ENCODE data around the gene SV2C.
"Not testable (repeated sequence)": the region's sequence is repeated elsewhere in the genome, so short reads cannot be mapped to it uniquely, and the experiment has no call there.

SV2C gene

DNA sequence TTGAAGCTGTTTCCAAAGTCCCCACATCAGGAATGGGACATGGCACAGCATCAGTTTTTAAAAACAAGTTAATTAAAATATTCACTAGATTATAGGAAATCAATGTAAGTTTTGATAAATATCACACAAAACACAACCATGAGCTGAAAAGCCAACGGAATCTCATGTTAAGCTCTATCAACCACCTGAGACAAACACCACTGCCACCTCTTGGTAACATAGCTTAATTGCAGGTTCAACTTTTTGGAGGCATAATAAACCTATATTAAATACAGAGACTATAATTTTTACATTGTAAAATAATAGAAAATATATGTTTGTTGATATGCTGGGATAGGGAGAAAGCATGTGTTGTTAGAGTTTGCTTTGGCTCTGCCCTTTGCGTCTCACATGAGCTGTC lies 126.1 kb downstream of the SV2C start:
- no peak for DNase-seq

DNA sequence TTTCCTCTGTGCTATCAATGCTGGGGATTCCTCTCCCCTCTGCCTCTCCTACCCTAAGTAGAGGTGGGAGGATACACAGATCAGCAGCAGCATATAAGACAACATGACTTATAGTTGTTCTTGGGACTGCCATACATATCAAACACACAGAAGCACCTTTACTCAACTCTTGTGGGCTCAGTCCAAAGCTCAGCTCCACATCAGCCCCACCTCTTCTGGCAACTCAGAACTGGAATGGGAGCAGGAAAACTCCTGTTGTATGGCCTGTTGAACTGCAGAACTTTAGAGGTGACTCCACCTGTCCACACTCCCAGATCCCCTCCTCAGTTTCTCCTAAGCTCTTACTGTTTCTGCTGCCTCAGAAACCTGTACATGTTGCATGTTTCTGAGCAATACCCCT lies 127.8 kb downstream of the SV2C start:
- no peak for DNase-seq

DNA sequence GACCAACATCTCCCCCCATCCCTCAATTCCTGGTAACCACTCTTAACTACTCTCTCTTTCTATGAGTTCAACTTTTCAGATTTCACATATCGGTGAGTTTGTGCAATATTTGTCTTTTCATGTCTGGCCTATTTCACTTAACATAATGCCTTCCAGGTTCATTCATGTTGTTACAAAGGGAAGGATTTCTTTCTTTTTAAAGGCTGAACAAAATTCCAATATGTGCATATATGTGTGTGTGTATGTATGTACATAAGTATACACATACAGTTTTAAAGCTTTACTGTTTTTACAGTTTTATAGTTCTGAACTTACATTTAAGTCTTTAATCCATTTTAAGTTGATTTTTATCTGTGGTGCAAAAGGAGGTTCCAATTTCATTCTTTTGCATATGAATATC lies 130.7 kb downstream of the SV2C start:
- no peak for DNase-seq

GRCh38 chr5:76216748-76217147 lies 133.6 kb downstream of the SV2C start:
- no peak for DNase-seq

- no peak for DNase-seq
Observed at GRCh38 chr5:76219636-76220035, 136.5 kb downstream of the SV2C start.

GRCh38 chr5:76221311-76221710 lies 138.1 kb downstream of the SV2C start:
- no peak for DNase-seq

GRCh38 chr5:76222318-76222717 lies 139.1 kb downstream of the SV2C start:
- DNase-seq = no peak

- no peak for DNase-seq
Observed at GRCh38 chr5:76223696-76224095, 140.5 kb downstream of the SV2C start.

DNA sequence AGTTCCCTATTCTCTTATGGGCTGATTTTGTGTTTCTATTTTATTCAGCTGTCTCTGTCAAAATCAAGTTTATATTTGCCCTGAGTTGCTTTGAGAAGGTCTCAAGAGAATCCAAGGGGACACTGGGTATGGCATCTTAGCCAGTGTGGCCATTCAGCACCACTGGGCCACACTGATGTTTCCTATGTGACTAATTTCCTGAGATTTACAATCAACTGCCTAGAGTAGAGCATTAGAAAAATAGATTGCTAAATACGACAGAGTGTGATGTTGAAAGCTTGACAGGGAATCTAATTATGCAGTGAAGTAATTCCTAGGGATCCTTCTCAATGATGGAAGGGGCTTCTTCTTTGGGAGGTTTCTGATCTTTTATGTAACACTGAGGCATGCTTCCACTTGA lies 141.7 kb downstream of the SV2C start:
- no peak for DNase-seq

- DNase-seq = no peak
Observed at GRCh38 chr5:76225336-76225735, 142.2 kb downstream of the SV2C start.

DNA sequence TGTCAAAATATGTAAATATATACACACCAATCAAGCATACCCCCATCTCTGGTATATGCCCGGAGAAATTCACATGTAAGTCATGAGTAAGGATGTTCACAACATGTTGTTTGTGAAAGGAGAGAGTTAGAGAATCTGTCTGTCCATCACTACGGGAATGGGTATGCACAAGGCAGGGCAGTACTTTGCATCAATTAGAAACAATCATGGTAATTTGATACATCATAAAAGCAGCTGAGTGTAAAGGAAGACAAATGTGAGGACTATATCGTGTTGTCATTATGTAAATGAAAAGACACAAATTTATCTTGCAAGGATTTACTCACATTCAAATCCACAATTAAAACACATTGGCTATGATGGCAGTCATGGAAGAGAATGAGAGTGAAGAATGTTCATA lies 146.7 kb downstream of the SV2C start:
- no peak for DNase-seq

- DNase-seq = no peak
Observed at GRCh38 chr5:76230711-76231285, 147.6 kb downstream of the SV2C start.

- DNase-seq = no peak
Observed at GRCh38 chr5:76234665-76235064, 151.5 kb downstream of the SV2C start.

- no peak for DNase-seq
Observed at GRCh38 chr5:76236684-76237083, 153.5 kb downstream of the SV2C start.

DNA sequence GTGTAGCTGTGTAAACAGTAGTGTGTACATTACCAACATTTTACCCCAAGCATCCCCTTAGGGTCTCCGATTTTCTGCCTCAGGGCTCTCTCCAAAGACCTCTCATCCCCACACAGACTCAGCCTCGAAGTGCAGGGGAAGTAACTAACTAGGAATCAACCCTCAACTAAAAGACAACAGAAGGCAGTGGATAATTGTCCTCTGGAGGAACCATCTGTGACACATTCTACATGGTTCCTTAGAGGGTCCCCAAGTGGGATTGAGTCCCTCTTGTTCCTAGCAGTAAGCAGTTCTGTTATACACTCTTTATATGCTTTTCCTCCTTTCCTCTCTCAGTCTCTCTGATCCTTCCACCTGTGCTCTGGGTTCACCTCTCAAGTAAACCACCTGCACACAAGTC lies 157.2 kb downstream of the SV2C start:
- no peak for DNase-seq

- DNase-seq = not testable (repeated sequence)
Observed at GRCh38 chr5:76242155-76242554, 159.0 kb downstream of the SV2C start.

- no peak for DNase-seq
Observed at GRCh38 chr5:76245590-76245989, 162.4 kb downstream of the SV2C start.

DNA sequence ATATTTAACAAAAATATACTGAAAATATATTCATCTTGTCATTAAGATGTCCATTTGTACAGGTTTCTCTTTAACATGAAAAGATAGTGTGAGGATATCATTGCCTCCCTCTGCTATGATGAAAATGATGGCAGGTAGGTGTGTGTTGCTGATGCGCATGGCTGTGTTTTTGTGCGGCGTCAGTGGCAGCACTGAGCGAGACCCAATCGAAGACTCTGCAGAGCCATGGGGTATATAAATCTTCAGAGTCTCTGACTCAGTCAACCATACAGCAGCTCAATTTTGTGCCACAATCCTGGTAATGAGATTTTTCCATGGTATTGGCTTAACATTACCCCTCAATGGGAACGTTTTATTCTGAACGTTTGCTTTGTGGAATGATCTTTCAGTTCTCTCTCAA lies 166.4 kb downstream of the SV2C start:
- no peak for DNase-seq

DNA sequence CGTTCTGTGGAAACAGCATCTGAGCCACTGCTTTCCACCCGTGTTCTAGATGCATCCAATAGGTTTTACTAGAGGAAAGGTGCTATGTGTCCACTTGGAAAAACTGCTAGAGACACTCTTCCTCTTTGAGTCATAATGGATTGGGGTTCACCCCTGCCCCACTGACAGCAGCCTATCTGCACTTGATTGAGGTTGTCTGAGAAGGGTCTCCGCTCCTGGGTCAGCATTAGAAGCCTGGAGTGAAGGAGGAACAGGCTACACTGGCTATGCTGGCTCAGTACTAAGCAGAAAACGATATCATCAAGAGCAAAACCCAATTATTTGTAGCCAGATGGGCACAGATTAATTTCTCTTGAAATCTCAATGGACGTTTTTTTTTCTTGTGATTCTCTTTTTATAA lies 167.3 kb downstream of the SV2C start:
- no peak for DNase-seq

- no peak for DNase-seq
Observed at GRCh38 chr5:76251656-76252055, 168.5 kb downstream of the SV2C start.

DNA sequence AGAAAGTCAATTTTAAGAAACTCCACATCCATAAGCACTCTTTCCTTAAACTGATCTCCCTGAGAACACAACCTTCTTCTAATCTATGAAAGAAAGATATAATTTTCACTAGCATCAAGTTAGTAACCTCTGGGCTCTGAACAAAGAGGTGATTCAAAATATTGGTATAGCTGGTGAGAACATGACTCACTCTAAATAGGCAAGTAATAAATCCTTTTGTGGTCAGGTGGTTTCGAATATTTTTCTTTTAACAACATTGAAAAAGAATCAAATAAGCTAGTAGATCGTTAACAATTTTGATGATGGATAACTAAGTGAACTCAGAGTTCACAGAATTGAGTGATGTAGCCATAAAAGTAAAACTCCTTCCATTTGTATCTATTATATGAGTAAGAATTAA lies 169.3 kb downstream of the SV2C start:
- DNase-seq = no peak

- peak; percentile 85 for DNase-seq
Observed at GRCh38 chr5:76256116-76256889, 173.1 kb downstream of the SV2C start.

DNA sequence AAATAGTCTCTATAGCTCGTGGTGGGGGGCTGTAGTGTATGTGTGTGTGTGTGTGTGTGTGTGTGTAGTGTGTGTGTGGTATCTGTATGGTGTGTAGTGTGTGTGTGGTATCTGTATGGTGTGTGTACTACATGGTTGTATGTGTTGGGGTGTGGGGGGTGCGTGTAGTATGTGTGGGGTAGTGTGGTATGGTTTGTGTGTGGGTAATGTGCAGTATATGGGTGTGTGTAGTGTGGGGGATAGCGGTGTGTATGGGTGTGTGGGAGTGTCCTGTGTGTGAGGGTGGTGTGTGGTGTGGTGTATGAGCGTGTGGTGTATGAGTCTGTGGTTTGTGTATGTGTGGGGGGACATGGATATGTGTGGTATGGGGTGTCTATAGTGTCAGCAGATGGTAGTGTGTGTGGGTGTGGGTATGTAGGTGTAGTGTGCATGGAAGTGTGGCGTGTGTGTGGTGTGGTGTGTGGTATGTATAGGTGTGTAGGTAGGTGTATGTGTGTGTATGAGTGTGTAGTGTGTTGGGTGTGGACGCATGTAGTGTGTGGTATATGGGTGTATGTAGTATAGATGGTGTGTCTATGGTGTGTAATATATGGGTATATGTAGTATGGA lies 174.1 kb downstream of the SV2C start:
- no peak for DNase-seq

- DNase-seq = no peak
Observed at GRCh38 chr5:76257897-76258296, 174.7 kb downstream of the SV2C start.

- DNase-seq = no peak
Observed at GRCh38 chr5:76264681-76265080, 181.5 kb downstream of the SV2C start.

Data from suppressor macrophage treated with lipopolysaccharide for 4 hours (primary cell).